ENCODE measurements around the gene WWTR1.

WWTR1 gene

GRCh38 chr3:149468504-149469212 is 189.2 kb downstream of the WWTR1 start:
- peak; percentile 28 for DNase-seq (ENCODE audit: extremely low spot score)
- CTCF ChIA-PET: interaction anchor here (0.8 to 2.5 kb wide), 7 partner anchors 11 to 302 kb away, joined by 3 to 7 read pairs (median 4); no protein-coding TSS in a partner anchor
- TF ChIP-seq CTCF (IDR thresholded peaks at IDR 0.05; ENCODE audit: control extremely low read depth, extremely low read depth, low read depth, missing control alignments): no peak
- POLR2A ChIA-PET: no interaction called here
